NCI-H1436 (cell line): ENCODE results near the gene FOXG1.
A peak's percentile ranks its signal among the peaks of the same experiment; 100 is the strongest.

ENCODE experiments used
- DNase-seq: peaks from one replicate; lab custom pipeline; 2025; lab: John Stamatoyannopoulos, UW

Gene FOXG1

GRCh38 chr14:28776482-28777266 is 10.1 kb downstream of the FOXG1 start:
- no peak for DNase-seq

GRCh38 chr14:28777471-28778137 is 11.0 kb downstream of the FOXG1 start:
- DNase-seq = no peak

GRCh38 chr14:28778138-28779117 is 11.8 kb downstream of the FOXG1 start:
- no peak for DNase-seq

GRCh38 chr14:28779456-28779855 is 12.9 kb downstream of the FOXG1 start:
- DNase-seq = no peak

- no peak for DNase-seq
These were observed 14.5 kb downstream of the FOXG1 start for GRCh38 chr14:28780843-28781820.

GRCh38 chr14:28782301-28782700 is 15.7 kb downstream of the FOXG1 start:
- DNase-seq = no peak

- no peak for DNase-seq
These were observed 17.1 kb downstream of the FOXG1 start for GRCh38 chr14:28783664-28784063.

- DNase-seq = no peak
These were observed 17.8 kb downstream of the FOXG1 start for GRCh38 chr14:28784096-28785048.

- DNase-seq = peak; percentile 63
These were observed 18.7 kb downstream of the FOXG1 start for GRCh38 chr14:28785096-28785952.

- DNase-seq = no peak
These were observed 40.9 kb downstream of the FOXG1 start for GRCh38 chr14:28807518-28807917.

GRCh38 chr14:28813810-28814209 is 47.2 kb downstream of the FOXG1 start:
- no peak for DNase-seq
